ENCODE measurements around the gene ZC3H7B.

GRCh38 chr22:41351011-41351410 lies 49.7 kb downstream of the ZC3H7B start:
- no peak for TF ChIP-seq CTCF (IDR thresholded peaks at IDR 0.05)
- no peak for TF ChIP-seq POLR2A (IDR thresholded peaks at IDR 0.05)
- no peak for TF ChIP-seq POLR2AphosphoS5 (IDR thresholded peaks at IDR 0.05)

Measured in prostate gland (tissue), 2 donors.